ENCODE measurements around the gene WDR33.

GRCh38 chr2:127852388-127852787, 41.4 kb upstream of the WDR33 start:
- no peak for TF ChIP-seq USF2 (IDR thresholded peaks at IDR 0.05; ENCODE audit: low read depth, low read length)
- TF ChIP-seq CEBPB (IDR thresholded peaks at IDR 0.05; ENCODE audit: low read depth, low read length), result peak; percentile 92
- no peak for TF ChIP-seq RAD21 (IDR thresholded peaks at IDR 0.05; ENCODE audit: low read length)
- TF ChIP-seq CTCF (conservative IDR thresholded peaks at IDR 0.05; ENCODE audit: low read depth, low read length), result no peak
- no peak for TF ChIP-seq NFE2L2 (IDR thresholded peaks at IDR 0.05; ENCODE audit: low read depth, low read length)
- TF ChIP-seq BHLHE40 (IDR thresholded peaks at IDR 0.05; ENCODE audit: low read depth, low read length), result no peak
